Transverse colon (tissue), 4 donors: ENCODE results near the gene DIRAS2.

Experiments
- CTCF ChIP-seq, 5 experiments: fragments of 200-600 bp in 3 of 5; fragments of 450-650 bp in 2 of 5; sonication (generic) in 3 of 5; IDR thresholded peaks; 1 replicate in 2 of 5; 2 replicates in 3 of 5; pipeline ENCODE4 v1.5.1; 2016 to 2017; ENCODE audit warnings: antibody characterized with exemption in 5 of 5, inconsistent platforms in 3 of 5, mild to moderate bottlenecking in 2 of 5, moderate library complexity in 1 of 5
- POLR2A ChIP-seq: fragments of 450-650 bp; IDR thresholded peaks from one replicate; pipeline ENCODE4 v1.6.1; 2016; ENCODE audit warnings: antibody characterized with exemption, mild to moderate bottlenecking, moderate library complexity
- POLR2AphosphoS5 ChIP-seq, 3 donors: sonication (generic); formaldehyde crosslinking; IDR thresholded peaks; one replicate each; pipeline ENCODE4 v1.6.1; 2016; ENCODE audit warnings: antibody characterized with exemption in 3 of 3

GRCh38 chr9:90580576-90580975 is 62.0 kb downstream of the DIRAS2 start:
- TF ChIP-seq CTCF (IDR thresholded peaks at IDR 0.05) (no peak), POLR2AphosphoS5 (IDR thresholded peaks at IDR 0.05) (no peak), POLR2A (no peak)
